ENCODE data around the gene ZNF574. TPM values are rescaled to one million over a fixed set of nuclear protein-coding genes. Genes with fewer than 3 reads are reported as not detected.

Gene ZNF574
- total RNA-seq, 1 experiment from 2014 or later: 15.1 TPM

- Histone ChIP-seq H3K79me2 (ENCODE audit: low read length) (no peaks in the 10 kb centered on the region), H3K9me3 (ENCODE audit: low read length) (no peaks in the 10 kb centered on the region), H3K4me3 (ENCODE audit: low read length) (no peak overlapping the region), H4K20me1 (ENCODE audit: insufficient read depth, low read depth, low read length) (no peaks in the 10 kb centered on the region), H3K27ac (ENCODE audit: low read length) (no peak overlapping the region), H2AFZ (ENCODE audit: low read length) (no peak overlapping the region), H3K27me3 (ENCODE audit: low read length) (no peaks in the 10 kb centered on the region), H3K9me2 (replicated peaks; ENCODE audit: insufficient read depth, low read length) (no peaks in the 10 kb centered on the region), H3K4me2 (ENCODE audit: low read depth, low read length, poor library complexity, severe bottlenecking) (no peak overlapping the region), H3K36me3 (ENCODE audit: insufficient read depth, low read length) (no peaks in the 10 kb centered on the region), H3K9ac (ENCODE audit: low read length) (no peak overlapping the region), H3K4me1 (ENCODE audit: low read length) (peaks cover 9% of the 10 kb centered on the region)
- DNase-seq: no peak
These were observed 23.6 kb upstream of the ZNF574 start for GRCh38 chr19:42052241-42052863.

- H3K79me2 ChIP-seq (ENCODE audit: low read length): no peaks in the 10 kb centered on the region
- no peaks in the 10 kb centered on the region for H3K27me3 ChIP-seq (ENCODE audit: low read length)
- H3K9ac ChIP-seq (ENCODE audit: low read length): no peak overlapping the region
- no peak overlapping the region for H3K27ac ChIP-seq (ENCODE audit: low read length)
- no peaks in the 10 kb centered on the region for H3K9me3 ChIP-seq (ENCODE audit: low read length)
- H3K9me2 ChIP-seq (replicated peaks; ENCODE audit: insufficient read depth, low read length): no peaks in the 10 kb centered on the region
- H3K4me2 ChIP-seq (ENCODE audit: low read depth, low read length, poor library complexity, severe bottlenecking): no peak overlapping the region
- no peak for DNase-seq
- no peaks in the 10 kb centered on the region for H4K20me1 ChIP-seq (ENCODE audit: insufficient read depth, low read depth, low read length)
- no peak overlapping the region for H3K4me3 ChIP-seq (ENCODE audit: low read length)
- H3K4me1 ChIP-seq (ENCODE audit: low read length): peaks cover 9% of the 10 kb centered on the region
- no peak overlapping the region for H2AFZ ChIP-seq (ENCODE audit: low read length)
- H3K36me3 ChIP-seq (ENCODE audit: insufficient read depth, low read length): no peaks in the 10 kb centered on the region
These were observed 22.7 kb upstream of the ZNF574 start for GRCh38 chr19:42053037-42053935.

GRCh38 chr19:42054205-42054604 lies 21.8 kb upstream of the ZNF574 start:
- H3K79me2 ChIP-seq (ENCODE audit: low read length): no peaks in the 10 kb centered on the region
- H3K27me3 ChIP-seq (ENCODE audit: low read length): no peaks in the 10 kb centered on the region
- no peak overlapping the region for H3K4me2 ChIP-seq (ENCODE audit: low read depth, low read length, poor library complexity, severe bottlenecking)
- no peak for DNase-seq
- no peak overlapping the region for H2AFZ ChIP-seq (ENCODE audit: low read length)
- no peaks in the 10 kb centered on the region for H3K9me3 ChIP-seq (ENCODE audit: low read length)
- peaks cover 3% of the 10 kb centered on the region for H3K4me1 ChIP-seq (ENCODE audit: low read length)
- H3K36me3 ChIP-seq (ENCODE audit: insufficient read depth, low read length): no peaks in the 10 kb centered on the region
- H3K4me3 ChIP-seq (ENCODE audit: low read length): no peak overlapping the region
- H4K20me1 ChIP-seq (ENCODE audit: insufficient read depth, low read depth, low read length): no peaks in the 10 kb centered on the region
- H3K9ac ChIP-seq (ENCODE audit: low read length): no peak overlapping the region
- no peak overlapping the region for H3K27ac ChIP-seq (ENCODE audit: low read length)
- H3K9me2 ChIP-seq (replicated peaks; ENCODE audit: insufficient read depth, low read length): no peaks in the 10 kb centered on the region

- Histone ChIP-seq H3K27me3 (ENCODE audit: low read length) (no peaks in the 10 kb centered on the region), H3K4me2 (ENCODE audit: low read depth, low read length, poor library complexity, severe bottlenecking) (no peak overlapping the region), H3K36me3 (ENCODE audit: insufficient read depth, low read length) (no peaks in the 10 kb centered on the region), H2AFZ (ENCODE audit: low read length) (no peak overlapping the region), H3K27ac (ENCODE audit: low read length) (no peak overlapping the region), H3K79me2 (ENCODE audit: low read length) (no peaks in the 10 kb centered on the region), H3K9me3 (ENCODE audit: low read length) (no peaks in the 10 kb centered on the region), H3K9me2 (replicated peaks; ENCODE audit: insufficient read depth, low read length) (no peaks in the 10 kb centered on the region), H3K4me1 (ENCODE audit: low read length) (no peaks in the 10 kb centered on the region), H4K20me1 (ENCODE audit: insufficient read depth, low read depth, low read length) (no peaks in the 10 kb centered on the region), H3K4me3 (ENCODE audit: low read length) (no peak overlapping the region), H3K9ac (ENCODE audit: low read length) (no peak overlapping the region)
- DNase-seq: no peak
These were observed 18.1 kb upstream of the ZNF574 start for GRCh38 chr19:42057846-42058245.

- H2AFZ ChIP-seq (ENCODE audit: low read length): no peak overlapping the region
- H3K4me3 ChIP-seq (ENCODE audit: low read length): no peak overlapping the region
- no peak overlapping the region for H3K27ac ChIP-seq (ENCODE audit: low read length)
- H3K4me2 ChIP-seq (ENCODE audit: low read depth, low read length, poor library complexity, severe bottlenecking): no peak overlapping the region
- no peaks in the 10 kb centered on the region for H3K36me3 ChIP-seq (ENCODE audit: insufficient read depth, low read length)
- no peak for DNase-seq
- no peaks in the 10 kb centered on the region for H3K4me1 ChIP-seq (ENCODE audit: low read length)
- no peaks in the 10 kb centered on the region for H3K27me3 ChIP-seq (ENCODE audit: low read length)
- no peaks in the 10 kb centered on the region for H3K9me2 ChIP-seq (replicated peaks; ENCODE audit: insufficient read depth, low read length)
- no peaks in the 10 kb centered on the region for H4K20me1 ChIP-seq (ENCODE audit: insufficient read depth, low read depth, low read length)
- H3K79me2 ChIP-seq (ENCODE audit: low read length): no peaks in the 10 kb centered on the region
- H3K9me3 ChIP-seq (ENCODE audit: low read length): no peaks in the 10 kb centered on the region
- H3K9ac ChIP-seq (ENCODE audit: low read length): no peak overlapping the region
These were observed 16.8 kb upstream of the ZNF574 start for GRCh38 chr19:42059196-42059595.

- no peak overlapping the region for H3K9ac ChIP-seq (ENCODE audit: low read length)
- H3K27ac ChIP-seq (ENCODE audit: low read length): no peak overlapping the region
- H3K9me3 ChIP-seq (ENCODE audit: low read length): no peaks in the 10 kb centered on the region
- H3K79me2 ChIP-seq (ENCODE audit: low read length): no peaks in the 10 kb centered on the region
- no peaks in the 10 kb centered on the region for H3K4me1 ChIP-seq (ENCODE audit: low read length)
- DNase-seq: no peak
- no peaks in the 10 kb centered on the region for H4K20me1 ChIP-seq (ENCODE audit: insufficient read depth, low read depth, low read length)
- no peaks in the 10 kb centered on the region for H3K9me2 ChIP-seq (replicated peaks; ENCODE audit: insufficient read depth, low read length)
- no peak overlapping the region for H3K4me2 ChIP-seq (ENCODE audit: low read depth, low read length, poor library complexity, severe bottlenecking)
- no peaks in the 10 kb centered on the region for H3K36me3 ChIP-seq (ENCODE audit: insufficient read depth, low read length)
- no peak overlapping the region for H3K4me3 ChIP-seq (ENCODE audit: low read length)
- H3K27me3 ChIP-seq (ENCODE audit: low read length): no peaks in the 10 kb centered on the region
- H2AFZ ChIP-seq (ENCODE audit: low read length): no peak overlapping the region
These were observed 15.8 kb upstream of the ZNF574 start for GRCh38 chr19:42060117-42060516.

GRCh38 chr19:42062381-42062780 lies 13.6 kb upstream of the ZNF574 start:
- H2AFZ ChIP-seq (ENCODE audit: low read length): no peak overlapping the region
- no peak overlapping the region for H3K27ac ChIP-seq (ENCODE audit: low read length)
- H3K79me2 ChIP-seq (ENCODE audit: low read length): no peaks in the 10 kb centered on the region
- H3K4me3 ChIP-seq (ENCODE audit: low read length): no peak overlapping the region
- no peak for DNase-seq
- no peak overlapping the region for H3K4me2 ChIP-seq (ENCODE audit: low read depth, low read length, poor library complexity, severe bottlenecking)
- no peaks in the 10 kb centered on the region for H3K4me1 ChIP-seq (ENCODE audit: low read length)
- H3K36me3 ChIP-seq (ENCODE audit: insufficient read depth, low read length): no peaks in the 10 kb centered on the region
- H3K27me3 ChIP-seq (ENCODE audit: low read length): no peaks in the 10 kb centered on the region
- H3K9me2 ChIP-seq (replicated peaks; ENCODE audit: insufficient read depth, low read length): no peaks in the 10 kb centered on the region
- no peak overlapping the region for H3K9ac ChIP-seq (ENCODE audit: low read length)
- no peaks in the 10 kb centered on the region for H3K9me3 ChIP-seq (ENCODE audit: low read length)
- H4K20me1 ChIP-seq (ENCODE audit: insufficient read depth, low read depth, low read length): no peaks in the 10 kb centered on the region

GRCh38 chr19:42064432-42064831 lies 11.5 kb upstream of the ZNF574 start:
- no peak overlapping the region for H3K9ac ChIP-seq (ENCODE audit: low read length)
- H3K79me2 ChIP-seq (ENCODE audit: low read length): no peaks in the 10 kb centered on the region
- no peaks in the 10 kb centered on the region for H3K36me3 ChIP-seq (ENCODE audit: insufficient read depth, low read length)
- no peak overlapping the region for H3K27ac ChIP-seq (ENCODE audit: low read length)
- DNase-seq: no peak
- H3K27me3 ChIP-seq (ENCODE audit: low read length): no peaks in the 10 kb centered on the region
- no peaks in the 10 kb centered on the region for H3K9me2 ChIP-seq (replicated peaks; ENCODE audit: insufficient read depth, low read length)
- H4K20me1 ChIP-seq (ENCODE audit: insufficient read depth, low read depth, low read length): no peaks in the 10 kb centered on the region
- H3K4me2 ChIP-seq (ENCODE audit: low read depth, low read length, poor library complexity, severe bottlenecking): no peak overlapping the region
- H3K4me3 ChIP-seq (ENCODE audit: low read length): no peak overlapping the region
- no peaks in the 10 kb centered on the region for H3K9me3 ChIP-seq (ENCODE audit: low read length)
- no peak overlapping the region for H2AFZ ChIP-seq (ENCODE audit: low read length)
- no peaks in the 10 kb centered on the region for H3K4me1 ChIP-seq (ENCODE audit: low read length)
